ENCODE data around the gene TIMMDC1.
"Not testable (repeated sequence)": the region's sequence is repeated elsewhere in the genome, so short reads cannot be mapped to it uniquely, and the experiment has no call there.

The TIMMDC1 gene

DNA sequence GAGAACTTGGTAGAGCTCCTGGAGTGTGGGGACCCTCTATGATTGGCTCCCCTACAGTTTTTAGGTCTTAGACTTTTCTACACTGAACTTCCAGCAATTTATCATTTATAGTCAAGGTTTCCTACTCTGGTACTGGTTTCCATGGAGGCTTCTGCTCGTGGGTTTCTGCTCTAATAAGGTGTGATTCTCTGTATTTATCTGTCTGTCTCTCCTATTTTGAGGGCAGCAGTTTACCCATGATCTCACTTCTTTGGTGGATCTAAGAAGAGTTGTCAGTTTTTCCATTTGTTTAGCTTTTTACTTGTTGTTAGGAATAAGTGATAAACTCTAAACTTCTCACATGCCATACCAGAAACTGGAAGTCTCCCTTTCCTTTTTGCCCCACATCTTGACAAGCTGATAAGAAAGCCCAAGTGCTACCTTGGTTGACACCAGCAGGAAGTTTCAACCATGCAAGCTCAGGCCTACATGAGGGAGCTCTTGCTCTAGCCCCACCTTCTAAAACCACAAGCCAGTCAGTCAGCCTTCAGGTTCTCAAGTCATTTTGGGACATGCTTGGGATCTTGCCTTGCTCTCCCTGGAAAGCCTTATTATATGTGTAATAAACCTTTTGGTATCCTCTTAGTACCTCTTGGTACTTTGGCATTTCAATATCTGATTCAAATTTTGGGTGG is 10.0 kb downstream of the TIMMDC1 start:
- no peak for DNase-seq (ENCODE audit: low read depth in 2 of 2, low spot score in 1 of 2)

DNA sequence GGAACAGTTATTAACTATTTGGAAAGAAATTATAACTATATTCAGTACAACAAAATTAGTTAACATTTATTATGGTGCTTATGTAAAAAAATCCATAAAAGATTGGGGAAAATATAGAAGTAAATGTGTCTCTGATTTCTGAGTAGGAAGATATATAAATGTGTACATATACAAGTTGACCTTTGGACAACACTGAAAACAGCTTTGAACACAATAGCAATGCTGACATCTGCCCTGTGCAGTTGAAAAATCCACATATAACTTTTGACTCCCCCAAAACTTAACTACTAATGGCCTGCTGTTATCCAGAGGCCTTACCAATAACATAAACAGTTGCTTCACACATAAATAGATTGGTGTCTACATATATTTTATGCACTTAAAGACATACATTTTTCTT is 12.3 kb downstream of the TIMMDC1 start:
- DNase-seq (ENCODE audit: low read depth in 2 of 2, low spot score in 1 of 2): no peak

DNA sequence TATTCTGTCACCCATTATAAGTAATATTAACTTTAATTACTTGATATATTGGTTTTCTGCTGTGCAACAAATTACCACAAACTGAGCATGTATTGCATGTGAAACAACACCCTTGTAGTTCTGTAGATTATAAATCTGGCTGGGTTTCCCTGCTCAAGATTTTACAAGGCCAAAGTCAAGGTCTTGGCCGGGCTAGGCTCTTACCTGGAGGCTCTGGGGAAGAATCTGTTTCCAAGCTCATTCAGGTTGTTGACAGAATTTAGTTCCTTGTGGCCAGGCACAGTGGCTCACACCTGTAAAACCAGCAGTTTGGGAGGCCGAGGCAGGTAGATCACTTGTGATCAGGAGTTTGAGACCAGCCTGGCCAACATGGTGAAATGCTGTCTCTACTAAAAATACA is 16.3 kb downstream of the TIMMDC1 start:
- no peak for DNase-seq (ENCODE audit: low read depth in 2 of 2, low spot score in 1 of 2)

GRCh38 chr3:119517112-119517511 is 18.8 kb downstream of the TIMMDC1 start:
- no peak for DNase-seq (ENCODE audit: low read depth in 2 of 2, low spot score in 1 of 2)

DNA sequence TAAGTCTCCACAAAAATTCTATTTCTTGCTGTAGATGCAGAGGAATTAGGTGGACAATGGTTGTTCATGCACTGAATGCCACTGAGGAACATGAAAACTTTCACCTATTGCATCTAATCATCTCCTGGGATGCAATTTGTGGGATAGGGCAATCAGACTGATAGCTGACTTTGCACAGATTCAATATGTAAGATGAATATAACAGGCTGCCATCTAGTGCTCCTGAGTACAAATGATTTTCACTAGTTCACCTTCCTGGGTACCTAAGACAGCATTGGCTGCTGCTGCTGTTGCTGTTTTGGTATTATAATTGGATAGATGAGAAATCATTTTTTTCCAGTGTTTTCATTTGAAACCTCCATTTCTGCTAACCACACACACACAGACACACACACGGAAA is 19.7 kb downstream of the TIMMDC1 start:
- no peak for DNase-seq (ENCODE audit: low read depth in 2 of 2, low spot score in 1 of 2)

GRCh38 chr3:119524931-119525662 is 26.8 kb downstream of the TIMMDC1 start:
- no peak for DNase-seq (ENCODE audit: low read depth in 2 of 2, low spot score in 1 of 2)

DNA sequence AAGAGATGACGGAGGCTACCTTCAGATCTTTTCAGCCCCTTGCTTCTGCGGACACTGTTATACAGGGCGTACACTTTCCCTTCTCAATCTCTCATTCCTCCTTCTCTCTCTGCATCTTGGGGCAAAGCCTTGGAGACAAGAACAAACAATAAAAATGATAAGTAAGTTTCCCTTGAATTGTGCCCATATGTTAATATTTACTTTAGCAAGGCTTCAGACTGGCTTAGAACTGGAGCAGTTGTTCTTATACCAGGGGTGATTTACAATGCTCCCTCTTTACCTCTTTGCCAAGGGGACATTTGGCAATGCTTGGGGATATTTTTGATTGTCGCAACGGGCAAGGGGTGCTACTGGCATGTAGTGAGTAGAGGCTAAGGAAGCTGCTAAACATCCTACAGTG is 29.4 kb downstream of the TIMMDC1 start:
- no peak for DNase-seq (ENCODE audit: low read depth in 2 of 2, low spot score in 1 of 2)

DNA sequence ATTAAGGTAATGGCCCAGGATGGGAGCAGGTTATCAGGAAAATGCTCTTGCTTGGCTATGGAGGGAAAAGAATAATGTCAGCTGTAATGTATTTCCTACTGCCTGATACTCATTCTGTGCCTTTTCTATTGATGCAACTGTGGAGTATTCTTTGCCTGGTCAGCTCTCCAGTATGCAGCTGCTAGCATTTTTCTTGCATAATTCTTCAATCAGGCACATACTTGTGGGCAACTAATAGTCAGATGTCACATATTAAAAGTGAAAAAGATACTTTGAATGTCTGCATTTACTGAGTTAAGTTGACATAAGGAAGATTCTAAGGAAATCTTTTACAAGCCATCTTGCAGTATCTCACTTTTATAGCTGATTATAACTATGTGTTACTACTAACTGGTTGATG is 31.5 kb downstream of the TIMMDC1 start:
- no peak for DNase-seq (ENCODE audit: low read depth in 2 of 2, low spot score in 1 of 2)

- no peak for DNase-seq (ENCODE audit: low read depth in 2 of 2, low spot score in 1 of 2)
Observed at GRCh38 chr3:119530456-119530855, 32.1 kb downstream of the TIMMDC1 start.

- no peak for DNase-seq (ENCODE audit: low read depth in 2 of 2, low spot score in 1 of 2)
Observed at GRCh38 chr3:119531151-119531550, 32.8 kb downstream of the TIMMDC1 start.

DNA sequence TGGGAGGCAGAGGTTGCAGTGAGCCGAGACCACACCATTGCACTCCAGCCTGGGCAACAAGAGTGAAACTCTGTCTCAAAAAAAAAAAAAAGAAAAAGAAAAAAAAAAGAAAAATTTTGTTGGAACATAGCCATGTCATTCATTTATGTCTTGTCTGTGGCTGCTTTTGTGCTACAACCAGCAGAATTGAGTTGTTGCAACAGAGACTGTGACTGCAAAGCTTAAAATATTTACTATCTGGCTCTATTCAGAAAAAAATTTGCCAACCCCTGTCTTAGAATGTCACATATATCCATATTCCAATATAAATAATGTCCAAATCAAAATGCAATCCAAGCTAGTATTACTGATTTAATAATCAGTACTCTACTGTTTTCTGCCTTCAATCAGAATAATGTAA is 35.9 kb downstream of the TIMMDC1 start:
- no peak for DNase-seq (ENCODE audit: low read depth in 2 of 2, low spot score in 1 of 2)

DNA sequence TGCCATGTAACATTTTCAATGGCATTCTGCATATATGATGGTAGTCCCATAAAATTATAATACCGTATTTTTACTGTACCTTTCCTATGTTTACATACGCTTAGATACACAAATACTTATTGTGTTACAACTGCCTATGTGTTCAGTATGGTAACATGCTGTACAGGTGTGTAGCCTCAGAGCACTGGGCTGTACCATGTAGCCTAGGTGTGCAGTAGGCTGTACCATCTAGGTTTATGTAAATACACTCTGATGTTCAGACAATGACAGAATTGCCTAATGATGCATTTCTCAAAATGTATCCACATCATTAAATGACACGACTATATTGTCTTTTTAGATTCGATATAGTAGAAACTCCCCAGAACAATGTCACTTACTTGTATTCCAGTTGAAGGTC is 38.4 kb downstream of the TIMMDC1 start:
- no peak for DNase-seq (ENCODE audit: low read depth in 2 of 2, low spot score in 1 of 2)

- no peak for DNase-seq (ENCODE audit: low read depth in 2 of 2, low spot score in 1 of 2)
Observed at GRCh38 chr3:119538772-119539171, 40.4 kb downstream of the TIMMDC1 start.

- no peak for DNase-seq (ENCODE audit: low read depth in 2 of 2, low spot score in 1 of 2)
Observed at GRCh38 chr3:119541547-119541946, 43.2 kb downstream of the TIMMDC1 start.

DNA sequence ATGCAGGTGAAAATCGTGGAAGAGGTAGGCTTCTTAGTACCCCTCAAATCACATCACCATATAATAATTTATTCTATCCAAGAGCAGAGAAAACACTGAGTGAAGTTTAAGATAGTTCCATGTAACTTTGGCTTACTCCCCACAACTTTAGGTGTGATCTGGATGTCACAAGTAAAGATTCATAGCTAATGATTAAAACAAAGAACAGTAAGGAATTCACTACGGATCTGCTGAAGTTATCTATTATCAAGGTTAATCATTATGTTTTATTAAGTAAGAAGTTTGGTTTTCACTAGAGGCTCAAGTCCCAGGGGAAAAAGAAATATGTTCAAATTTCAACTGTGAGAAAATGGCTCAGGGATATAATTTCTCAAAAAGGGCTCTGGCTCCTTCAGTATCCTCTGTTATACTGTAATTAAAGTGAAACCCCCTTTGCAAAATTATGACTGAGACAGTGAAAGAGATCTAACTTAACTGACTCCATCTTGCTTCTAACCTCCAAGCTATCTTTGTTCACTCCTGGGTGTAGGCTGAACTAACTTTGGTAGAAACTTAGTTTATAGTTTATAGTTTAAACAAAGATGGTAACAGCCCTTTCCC is 43.9 kb downstream of the TIMMDC1 start:
- no peak for DNase-seq (ENCODE audit: low read depth in 2 of 2, low spot score in 1 of 2)

DNA sequence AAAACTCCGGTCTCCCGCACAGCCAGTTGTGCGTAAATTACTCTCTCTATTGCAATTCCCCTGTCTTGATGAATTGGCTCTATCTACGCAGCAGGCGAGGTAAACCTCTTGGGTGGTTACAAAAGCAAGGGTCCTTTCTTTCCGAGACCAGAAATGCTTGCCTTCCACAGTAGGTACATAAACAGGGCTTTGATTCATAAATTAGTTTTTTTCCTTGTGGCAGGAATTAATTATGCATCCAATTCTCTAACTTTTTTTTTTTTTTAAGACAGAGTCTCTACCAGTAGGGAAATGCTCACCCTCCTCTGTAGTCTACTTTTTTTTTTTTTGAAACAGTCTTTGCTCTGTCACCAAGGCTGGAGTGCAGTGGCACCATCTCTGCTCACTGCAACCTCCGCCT is 44.8 kb downstream of the TIMMDC1 start:
- DNase-seq (ENCODE audit: low read depth in 2 of 2, low spot score in 1 of 2): no peak

- DNase-seq (ENCODE audit: low read depth in 2 of 2, low spot score in 1 of 2): no peak
Observed at GRCh38 chr3:119547227-119547626, 48.9 kb downstream of the TIMMDC1 start.

- DNase-seq (ENCODE audit: low read depth in 2 of 2, low spot score in 1 of 2): no peak
Observed at GRCh38 chr3:119548341-119548740, 50.0 kb downstream of the TIMMDC1 start.

DNA sequence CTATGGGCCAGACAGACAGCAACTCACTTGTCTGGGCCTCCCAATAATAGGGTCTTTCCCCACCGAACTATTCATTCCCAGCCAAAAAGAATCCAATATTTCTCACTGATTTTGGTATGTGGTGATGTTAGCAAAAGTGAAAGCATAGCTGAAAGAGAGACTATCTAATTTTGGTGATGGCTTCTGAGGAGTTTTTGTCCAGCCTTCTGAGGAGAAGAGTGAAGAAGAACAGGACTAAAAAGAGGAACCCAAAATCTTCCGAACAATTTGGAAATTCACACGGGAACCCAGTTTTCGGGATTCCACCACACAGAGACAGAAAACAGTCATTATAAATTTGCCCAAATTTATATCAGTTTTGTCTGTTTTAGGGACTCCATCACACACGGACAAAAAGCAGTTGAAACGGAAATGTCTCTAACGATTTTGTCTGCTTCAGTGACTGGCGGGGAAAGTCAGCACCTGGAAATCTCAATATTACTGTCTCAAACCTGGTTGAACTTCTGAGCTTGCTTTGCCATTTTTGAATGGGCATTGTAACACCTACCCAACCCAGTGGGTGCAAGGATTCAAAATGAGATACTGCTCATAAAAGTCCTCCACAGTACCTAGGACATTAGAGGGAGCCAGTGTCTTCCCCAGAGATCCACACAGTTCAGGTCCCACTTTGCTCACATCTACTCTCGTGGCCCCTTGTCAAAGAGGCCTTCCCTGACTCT is 52.0 kb downstream of the TIMMDC1 start:
- no peak for DNase-seq (ENCODE audit: low read depth in 2 of 2, low spot score in 1 of 2)

DNA sequence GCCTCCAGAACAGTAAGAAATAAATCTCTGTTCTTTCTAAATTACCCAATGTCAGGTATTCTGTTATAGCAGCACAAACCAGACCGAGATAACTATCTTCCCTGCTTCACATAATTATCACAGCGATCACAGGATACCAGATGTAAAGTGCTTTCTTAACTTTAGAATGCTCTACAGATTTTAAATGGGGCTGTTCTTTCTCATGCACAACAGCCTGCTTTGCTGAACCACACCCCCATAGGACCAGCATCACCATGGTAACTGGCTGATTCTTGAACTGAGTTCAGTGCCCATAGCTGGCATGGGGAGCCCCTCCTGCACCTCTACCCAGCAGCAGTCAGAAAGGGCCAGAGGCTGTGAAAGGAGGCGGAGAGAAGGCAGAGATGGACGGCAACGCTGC is 53.3 kb downstream of the TIMMDC1 start:
- DNase-seq (ENCODE audit: low read depth in 2 of 2, low spot score in 1 of 2): no peak

- DNase-seq (ENCODE audit: low read depth in 2 of 2, low spot score in 1 of 2): not testable (repeated sequence)
Observed at GRCh38 chr3:119552928-119553327, 54.6 kb downstream of the TIMMDC1 start.

Data from stimulated activated CD8-positive, alpha-beta memory T cell treated with anti-CD3 and anti-CD28 coated beads, Interleukin-4, amount 100 ng/mL, for 1 hour (primary cell).